PFSK-1 (cell line): Measurements from ENCODE around the gene CROCC2.

Source experiments
- FOXP2 ChIP-seq: optimal IDR thresholded peaks from 2 replicates; pipeline ENCODE3; 2011; ENCODE audit warnings: borderline replicate concordance, control low read depth, inconsistent platforms; ENCODE audit not compliant: insufficient read depth; ENCODE audit errors: extremely low read length, extremely low read depth
- POLR2AphosphoS5 ChIP-seq: IDR thresholded peaks from 2 replicates; pipeline ENCODE4 v1.6.1; 2012; ENCODE audit warnings: low read depth, mild to moderate bottlenecking, control low read depth, low read length, moderate library complexity
- REST ChIP-seq, 2 experiments: IDR thresholded peaks; 2 replicates each; pipeline versions ENCODE4 v1.6.1 to v1.8.0; 2011 to 2012; ENCODE audit warnings: low read depth in 2 of 2, low read length in 2 of 2, control low read depth in 1 of 2, inconsistent platforms in 1 of 2, mild to moderate bottlenecking in 1 of 2, moderate library complexity in 1 of 2; ENCODE audit not compliant: insufficient read depth in 1 of 2
- SIN3A ChIP-seq: IDR thresholded peaks from 2 replicates; pipeline ENCODE4 v1.6.1; 2012; ENCODE audit warnings: mild to moderate bottlenecking, low read length, moderate library complexity, borderline replicate concordance; ENCODE audit not compliant: insufficient read depth
- TAF1 ChIP-seq: IDR thresholded peaks from 2 replicates; pipeline ENCODE4 v1.6.1; 2012; ENCODE audit warnings: low read length, control low read depth, borderline replicate concordance; ENCODE audit not compliant: insufficient read depth

CROCC2 gene

GRCh38 chr2:240994171-240994896 lies 88.2 kb downstream of the CROCC2 start:
- TF ChIP-seq REST (IDR thresholded peaks at IDR 0.05; ENCODE audit: insufficient read depth in 1 of 2, low read depth in 2 of 2, low read length in 2 of 2) (no peak), POLR2AphosphoS5 (no peak), SIN3A (no peak), FOXP2 (no peak), TAF1 (no peak)

DNA sequence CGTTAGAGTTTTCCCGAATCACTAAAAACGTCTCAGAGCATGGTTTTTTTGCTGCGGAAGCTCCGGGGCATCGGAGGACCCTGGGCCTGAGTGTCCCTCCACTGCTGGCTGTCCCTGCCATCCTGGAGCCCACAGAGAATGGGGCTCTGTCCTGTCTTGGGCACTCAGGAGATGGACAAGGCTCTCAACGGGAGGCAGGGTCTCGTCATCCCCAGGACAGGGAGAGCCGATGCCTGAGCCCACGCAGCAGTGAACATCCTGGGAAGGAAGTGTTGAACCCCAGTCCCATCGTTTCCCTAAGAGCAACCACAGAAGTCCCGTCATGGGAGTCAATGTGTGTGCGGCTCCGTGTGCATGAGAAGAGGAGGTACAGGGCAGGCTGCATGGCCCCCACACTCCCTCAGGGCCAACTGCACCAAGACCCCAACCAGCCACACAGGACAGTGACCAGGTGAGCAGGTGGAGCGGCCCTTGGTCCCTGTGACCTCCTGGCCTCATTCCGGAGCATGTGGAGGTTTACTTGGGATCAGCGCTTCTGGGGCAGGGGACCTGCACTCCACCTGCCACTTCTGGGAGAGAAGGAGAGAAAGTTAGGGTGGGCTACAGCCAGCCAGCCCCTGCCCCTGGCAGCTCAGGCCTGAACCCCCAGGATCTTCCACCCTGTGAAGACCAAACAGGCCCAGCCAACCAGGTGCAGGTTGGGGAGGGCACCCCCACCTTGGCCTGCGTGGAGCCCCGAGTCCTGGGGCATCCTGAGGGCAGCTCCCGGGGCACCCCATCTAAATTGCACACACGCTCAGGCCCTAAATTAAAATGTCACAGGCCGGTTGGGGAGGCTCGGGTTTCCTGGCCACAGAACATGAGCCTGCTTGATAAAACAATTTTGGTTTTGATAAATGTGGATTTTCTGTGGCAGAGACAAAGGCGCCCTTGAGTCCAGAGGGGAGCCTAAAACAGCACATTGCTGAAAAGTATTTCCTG lies 89.2 kb downstream of the CROCC2 start:
- TF ChIP-seq TAF1, result no peak
- no peak for TF ChIP-seq REST (IDR thresholded peaks at IDR 0.05; ENCODE audit: insufficient read depth in 1 of 2, low read depth in 2 of 2, low read length in 2 of 2)
- no peak for TF ChIP-seq POLR2AphosphoS5
- TF ChIP-seq SIN3A, result no peak
- TF ChIP-seq FOXP2, result no peak

GRCh38 chr2:240996161-240996833 lies 90.2 kb downstream of the CROCC2 start:
- no peak for TF ChIP-seq REST (IDR thresholded peaks at IDR 0.05; ENCODE audit: insufficient read depth in 1 of 2, low read depth in 2 of 2, low read length in 2 of 2)
- TF ChIP-seq POLR2AphosphoS5, result no peak
- TF ChIP-seq SIN3A, result no peak
- TF ChIP-seq TAF1, result no peak
- no peak for TF ChIP-seq FOXP2

DNA sequence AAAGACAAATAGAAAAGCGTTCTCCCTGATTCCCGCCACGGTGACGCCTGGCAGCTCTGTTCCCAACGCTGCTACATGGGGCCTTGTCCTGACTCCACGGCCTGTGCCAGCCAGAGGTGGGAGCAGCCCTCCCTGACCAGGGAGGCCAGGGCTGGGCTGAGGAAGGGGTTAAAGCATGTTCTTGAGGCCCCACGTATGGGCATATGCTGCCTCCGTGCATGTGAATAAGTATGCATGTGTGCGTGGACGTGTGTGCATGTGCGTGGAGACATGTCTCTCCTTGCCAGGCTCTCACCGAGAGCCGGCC lies 90.7 kb downstream of the CROCC2 start:
- TF ChIP-seq SIN3A (no peak), POLR2AphosphoS5 (no peak), FOXP2 (no peak), TAF1 (no peak), REST (IDR thresholded peaks at IDR 0.05; ENCODE audit: insufficient read depth in 1 of 2, low read depth in 2 of 2, low read length in 2 of 2) (no peak)
